Memory B cell (primary cell): Measurements from ENCODE around the gene MTCH2.
"Not testable (repeated sequence)": the region's sequence is repeated elsewhere in the genome, so short reads cannot be mapped to it uniquely, and the experiment has no call there.

ENCODE experiments used
- ATAC-seq: fragments of 150-1000 bp; cut with Tn5 transposase; 2 replicates; pipeline ENCODE4 v1.10.0; 2021; ENCODE audit warnings: low read depth, mild to moderate bottlenecking, moderate library complexity
- DNase-seq, 2 donors: peaks; one replicate each; pipeline ENCODE4 v3.0.0; 2022; ENCODE audit warnings: low spot score in 2 of 2
- H3K27ac Mint-ChIP-seq: one replicate; pipeline ENCODE4 v1.8.0; 2022; ENCODE audit warnings: mild to moderate bottlenecking, moderate library complexity, mixed read lengths
- H3K27me3 Mint-ChIP-seq: one replicate; pipeline ENCODE4 v1.8.0; 2022; ENCODE audit warnings: mixed read lengths
- H3K36me3 Mint-ChIP-seq: one replicate; pipeline ENCODE4 v1.8.0; 2022; ENCODE audit warnings: mild to moderate bottlenecking, mixed read lengths
- H3K4me1 Mint-ChIP-seq: one replicate; pipeline ENCODE4 v1.8.0; 2022; ENCODE audit warnings: mixed read lengths
- H3K4me3 Mint-ChIP-seq: one replicate; pipeline ENCODE4 v1.8.0; 2022; ENCODE audit warnings: mild to moderate bottlenecking, moderate library complexity, mixed read lengths
- H3K9me3 Mint-ChIP-seq: one replicate; pipeline ENCODE4 v1.8.0; 2022; ENCODE audit warnings: mixed read lengths

The MTCH2 gene

GRCh38 chr11:47642099-47642855 lies at the start of gene MTCH2:
Gene MTCH2, minus strand, starts transcription at chr11:47642559. Its CDS starts 94 bp downstream, at chr11:47642465.
- Mint-ChIP-seq H3K4me3 (peak within 1 kb of the TSS; percentile 99), H3K36me3 (peaks cover 7% of the 10 kb centered on the region), H3K4me1 (peaks cover 7% of the 10 kb centered on the region), H3K27ac (peak within 1 kb of the TSS; percentile 95), H3K27me3 (no peaks in the 10 kb centered on the region), H3K9me3 (no peaks in the 10 kb centered on the region)
- peak; percentile 85 for ATAC-seq
- peak; percentile 93 to 97 for DNase-seq

DNA sequence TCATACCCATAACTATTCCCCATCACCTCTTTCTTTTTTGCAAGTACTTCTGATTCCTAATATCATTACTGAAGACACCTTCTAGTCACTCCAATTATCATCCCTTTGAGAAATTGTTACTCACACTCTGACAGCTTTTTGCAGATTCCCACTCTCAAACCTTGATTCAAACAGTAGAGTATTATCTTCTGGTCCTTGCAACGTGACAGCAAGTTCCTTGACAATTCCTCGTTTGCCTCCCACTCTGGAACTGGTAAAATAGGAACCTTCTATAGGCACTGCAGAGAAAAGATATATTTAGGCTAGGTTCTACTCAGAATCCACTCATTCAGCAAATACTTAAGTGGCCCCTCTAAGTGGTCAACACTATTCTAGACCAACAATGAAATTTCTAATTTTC lies 49.6 kb upstream of the MTCH2 start:
- Mint-ChIP-seq H3K4me3 (no peak overlapping the region), H3K4me1 (no peaks in the 10 kb centered on the region), H3K27ac (no peak overlapping the region), H3K36me3 (peaks cover 1% of the 10 kb centered on the region), H3K27me3 (no peaks in the 10 kb centered on the region), H3K9me3 (peaks cover 1% of the 10 kb centered on the region)
- DNase-seq (no peak), ATAC-seq (no peak)

DNA sequence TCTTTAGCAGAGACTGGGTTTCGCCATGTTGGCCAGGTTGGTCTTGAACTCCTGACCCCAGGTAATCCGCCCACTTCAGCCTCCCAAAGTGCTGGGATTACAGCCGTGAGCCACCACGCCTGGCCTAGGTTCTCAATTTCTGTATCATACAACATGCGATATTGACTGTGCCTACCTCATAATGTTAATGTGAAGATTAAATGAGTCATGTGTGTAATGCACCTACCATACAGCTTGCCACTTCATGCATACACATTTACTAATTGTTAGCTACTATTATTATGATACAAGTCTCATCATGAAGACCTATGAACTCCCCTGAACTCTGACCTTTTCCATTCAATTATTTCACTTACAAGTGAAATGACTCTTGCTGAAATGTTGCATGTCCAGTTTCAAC lies 47.1 kb upstream of the MTCH2 start:
- no peak overlapping the region for H3K27ac Mint-ChIP-seq
- H3K4me3 Mint-ChIP-seq, result no peak overlapping the region
- H3K27me3 Mint-ChIP-seq, result no peaks in the 10 kb centered on the region
- H3K4me1 Mint-ChIP-seq, result no peaks in the 10 kb centered on the region
- ATAC-seq (no peak), DNase-seq (no peak)
- peaks cover 1% of the 10 kb centered on the region for H3K9me3 Mint-ChIP-seq
- peaks cover 1% of the 10 kb centered on the region for H3K36me3 Mint-ChIP-seq

DNA sequence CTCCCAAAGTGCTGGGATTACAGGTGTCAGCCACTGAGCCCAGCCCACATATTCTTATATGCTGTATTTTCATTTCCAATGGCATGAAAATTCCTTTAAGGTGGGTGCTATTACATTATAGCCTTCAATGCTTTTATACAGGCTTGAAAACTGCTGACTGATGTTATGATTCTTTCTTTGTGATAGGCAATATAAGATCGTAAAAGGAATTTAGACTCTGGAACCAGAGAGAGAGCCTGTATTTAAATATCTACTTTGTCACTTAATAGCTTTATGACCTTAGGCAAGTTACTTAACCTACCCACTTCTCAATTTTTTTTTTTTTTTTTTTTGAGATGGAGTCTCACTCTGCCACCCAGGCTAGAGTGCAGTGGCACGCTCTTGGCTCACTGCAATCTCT lies 46.6 kb upstream of the MTCH2 start:
- H3K4me1 Mint-ChIP-seq, result no peaks in the 10 kb centered on the region
- H3K9me3 Mint-ChIP-seq, result peaks cover 1% of the 10 kb centered on the region
- DNase-seq (no peak), ATAC-seq (no peak)
- H3K4me3 Mint-ChIP-seq, result no peak overlapping the region
- H3K27ac Mint-ChIP-seq, result no peak overlapping the region
- no peaks in the 10 kb centered on the region for H3K27me3 Mint-ChIP-seq
- peaks cover 1% of the 10 kb centered on the region for H3K36me3 Mint-ChIP-seq

GRCh38 chr11:47688111-47688510 lies 45.8 kb upstream of the MTCH2 start:
- H3K27me3 Mint-ChIP-seq, result no peaks in the 10 kb centered on the region
- H3K36me3 Mint-ChIP-seq, result peaks cover 1% of the 10 kb centered on the region
- H3K4me1 Mint-ChIP-seq, result no peaks in the 10 kb centered on the region
- H3K9me3 Mint-ChIP-seq, result peaks cover 1% of the 10 kb centered on the region
- H3K27ac Mint-ChIP-seq, result no peak overlapping the region
- ATAC-seq, result no peak
- no peak for DNase-seq
- H3K4me3 Mint-ChIP-seq, result no peak overlapping the region

DNA sequence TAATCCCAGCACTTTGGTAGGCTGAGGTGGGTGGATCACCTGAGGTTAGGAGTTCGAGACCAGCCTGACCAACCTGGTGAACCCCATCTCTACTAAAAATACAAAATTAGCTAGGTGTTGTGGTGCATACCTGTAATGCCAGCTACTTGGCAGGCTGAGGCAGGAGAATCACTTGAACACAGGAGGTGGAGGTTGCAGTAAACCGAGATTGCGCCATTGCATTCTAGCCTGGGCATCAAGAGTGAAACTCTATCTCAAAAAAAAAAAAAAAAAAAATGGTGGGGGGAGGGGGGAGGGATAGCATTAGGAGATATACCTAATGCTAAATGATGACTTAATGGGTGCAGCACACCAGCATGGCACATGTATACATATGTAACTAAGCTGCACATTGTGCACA lies 44.3 kb upstream of the MTCH2 start:
- not testable (repeated sequence) for H3K4me1 Mint-ChIP-seq, H3K27me3 Mint-ChIP-seq, H3K9me3 Mint-ChIP-seq, H3K36me3 Mint-ChIP-seq, DNase-seq, H3K4me3 Mint-ChIP-seq, H3K27ac Mint-ChIP-seq, ATAC-seq

DNA sequence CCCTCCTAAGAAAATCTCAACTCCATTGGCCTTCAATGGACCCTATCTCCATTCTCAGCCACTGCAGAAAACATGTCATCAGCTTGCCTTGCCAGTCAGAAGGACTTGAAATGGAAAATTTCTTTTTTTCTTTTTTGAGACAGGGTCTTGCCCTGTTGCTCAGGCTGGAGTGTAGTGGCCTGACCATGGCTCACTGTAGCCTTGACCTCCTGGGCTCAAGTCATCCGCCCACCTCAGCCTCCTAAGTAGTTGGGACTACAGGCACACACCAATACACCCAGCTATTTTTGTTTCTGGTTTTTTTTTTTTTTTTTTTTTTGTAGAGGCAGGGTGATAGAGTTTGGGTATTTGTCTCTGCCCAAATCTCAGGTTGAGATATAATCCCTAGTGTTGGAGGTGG lies 43.8 kb upstream of the MTCH2 start:
- ATAC-seq, result no peak
- H3K27me3 Mint-ChIP-seq, result no peaks in the 10 kb centered on the region
- H3K4me3 Mint-ChIP-seq, result no peak overlapping the region
- peaks cover 6% of the 10 kb centered on the region for H3K4me1 Mint-ChIP-seq
- peaks cover 1% of the 10 kb centered on the region for H3K9me3 Mint-ChIP-seq
- peaks cover 1% of the 10 kb centered on the region for H3K36me3 Mint-ChIP-seq
- H3K27ac Mint-ChIP-seq, result no peak overlapping the region
- no peak for DNase-seq

DNA sequence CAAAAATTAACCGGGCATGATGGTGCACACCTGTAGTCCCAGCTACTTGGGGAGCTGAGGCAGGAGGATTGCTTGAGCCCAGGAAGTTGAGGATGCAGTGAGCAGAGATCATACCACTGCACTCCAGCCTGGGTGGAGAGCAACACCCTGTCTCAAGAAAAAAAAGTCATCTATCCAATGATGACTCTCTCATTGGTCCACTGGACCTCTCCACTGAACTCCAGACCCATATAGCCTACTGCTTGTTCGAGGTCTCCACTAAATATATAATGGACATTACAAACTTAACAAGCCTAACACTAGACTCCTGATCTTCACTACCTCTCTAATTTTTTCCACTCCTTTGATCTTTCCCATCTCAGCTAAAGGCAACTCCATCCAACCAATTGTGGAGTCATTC lies 33.5 kb upstream of the MTCH2 start:
- Mint-ChIP-seq H3K9me3 (no peaks in the 10 kb centered on the region), H3K36me3 (no peaks in the 10 kb centered on the region), H3K27ac (no peak overlapping the region), H3K4me1 (no peaks in the 10 kb centered on the region), H3K27me3 (no peaks in the 10 kb centered on the region), H3K4me3 (no peak overlapping the region)
- no peak for DNase-seq
- no peak for ATAC-seq

GRCh38 chr11:47672283-47672730 lies 29.9 kb upstream of the MTCH2 start:
- H3K27ac Mint-ChIP-seq, result no peak overlapping the region
- no peaks in the 10 kb centered on the region for H3K27me3 Mint-ChIP-seq
- H3K4me3 Mint-ChIP-seq, result no peak overlapping the region
- H3K36me3 Mint-ChIP-seq, result peaks cover 2% of the 10 kb centered on the region
- no peaks in the 10 kb centered on the region for H3K9me3 Mint-ChIP-seq
- no peaks in the 10 kb centered on the region for H3K4me1 Mint-ChIP-seq
- no peak for ATAC-seq
- DNase-seq, result no peak

DNA sequence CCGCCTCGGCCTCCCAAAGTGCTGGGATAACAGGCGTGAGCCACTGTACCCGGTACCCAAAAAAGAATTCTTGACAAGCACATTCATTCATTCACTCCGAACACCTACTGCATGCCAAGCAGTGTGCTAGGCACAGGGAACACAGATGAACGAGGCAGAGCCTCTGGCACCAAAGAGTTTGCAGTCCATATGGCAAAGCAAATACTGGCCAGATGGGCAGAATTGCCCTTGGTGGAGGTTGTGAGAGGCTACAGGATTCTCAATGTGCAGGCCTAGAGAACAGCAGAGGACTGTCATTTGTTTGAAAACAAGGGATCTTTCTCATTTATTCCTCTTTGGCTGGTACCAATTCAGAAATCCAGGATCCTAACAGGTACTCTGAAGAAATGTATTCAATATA lies 27.5 kb upstream of the MTCH2 start:
- no peak for DNase-seq
- Mint-ChIP-seq H3K27ac (no peak overlapping the region), H3K9me3 (no peaks in the 10 kb centered on the region)

GRCh38 chr11:47668665-47669064 lies 26.3 kb upstream of the MTCH2 start:
- Mint-ChIP-seq H3K27ac (no peak overlapping the region), H3K9me3 (no peaks in the 10 kb centered on the region), H3K36me3 (peaks cover 2% of the 10 kb centered on the region), H3K27me3 (no peaks in the 10 kb centered on the region), H3K4me3 (no peak overlapping the region), H3K4me1 (no peaks in the 10 kb centered on the region)
- no peak for DNase-seq
- ATAC-seq, result no peak

More for the DNA sequence above, 27.5 kb upstream of the MTCH2 start:
- Mint-ChIP-seq H3K4me3 (no peak overlapping the region), H3K36me3 (peaks cover 2% of the 10 kb centered on the region), H3K4me1 (no peaks in the 10 kb centered on the region), H3K27me3 (no peaks in the 10 kb centered on the region)
- no peak for ATAC-seq

DNA sequence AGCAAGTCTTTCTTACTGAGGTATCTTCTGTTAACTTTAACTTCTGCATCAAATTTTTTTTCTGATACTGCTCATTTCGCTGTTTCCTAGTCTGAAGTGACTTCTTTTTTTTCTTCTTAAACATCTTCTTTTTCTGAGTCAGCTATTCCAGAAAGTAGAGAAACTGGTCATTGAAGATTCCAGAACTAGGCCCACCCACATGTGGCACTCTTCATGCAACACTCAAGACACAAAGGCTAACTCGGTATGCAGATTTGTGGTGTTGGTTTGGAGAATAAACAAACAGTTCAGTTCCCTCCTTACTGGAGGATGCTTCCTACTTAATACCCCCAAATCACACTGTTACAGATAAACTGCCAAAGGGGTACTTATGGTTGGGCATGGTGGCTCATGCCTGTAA lies 25.2 kb upstream of the MTCH2 start:
- peaks cover 3% of the 10 kb centered on the region for H3K4me1 Mint-ChIP-seq
- DNase-seq (no peak), ATAC-seq (no peak)
- peaks cover 2% of the 10 kb centered on the region for H3K36me3 Mint-ChIP-seq
- no peaks in the 10 kb centered on the region for H3K27me3 Mint-ChIP-seq
- H3K27ac Mint-ChIP-seq, result no peak overlapping the region
- H3K4me3 Mint-ChIP-seq, result no peak overlapping the region
- no peaks in the 10 kb centered on the region for H3K9me3 Mint-ChIP-seq

GRCh38 chr11:47667135-47667534 lies 24.8 kb upstream of the MTCH2 start:
- Mint-ChIP-seq H3K27ac (no peak overlapping the region), H3K9me3 (no peaks in the 10 kb centered on the region)
- no peak for DNase-seq

GRCh38 chr11:47664936-47665335 lies 22.6 kb upstream of the MTCH2 start:
- H3K9me3 Mint-ChIP-seq, H3K4me3 Mint-ChIP-seq, ATAC-seq, H3K4me1 Mint-ChIP-seq, H3K27me3 Mint-ChIP-seq, H3K36me3 Mint-ChIP-seq, DNase-seq, H3K27ac Mint-ChIP-seq: not testable (repeated sequence)

More at GRCh38 chr11:47667135-47667534, 24.8 kb upstream of the MTCH2 start:
- peaks cover 3% of the 10 kb centered on the region for H3K4me1 Mint-ChIP-seq
- no peaks in the 10 kb centered on the region for H3K27me3 Mint-ChIP-seq
- ATAC-seq, result no peak
- H3K36me3 Mint-ChIP-seq, result peaks cover 2% of the 10 kb centered on the region
- H3K4me3 Mint-ChIP-seq, result no peak overlapping the region

DNA sequence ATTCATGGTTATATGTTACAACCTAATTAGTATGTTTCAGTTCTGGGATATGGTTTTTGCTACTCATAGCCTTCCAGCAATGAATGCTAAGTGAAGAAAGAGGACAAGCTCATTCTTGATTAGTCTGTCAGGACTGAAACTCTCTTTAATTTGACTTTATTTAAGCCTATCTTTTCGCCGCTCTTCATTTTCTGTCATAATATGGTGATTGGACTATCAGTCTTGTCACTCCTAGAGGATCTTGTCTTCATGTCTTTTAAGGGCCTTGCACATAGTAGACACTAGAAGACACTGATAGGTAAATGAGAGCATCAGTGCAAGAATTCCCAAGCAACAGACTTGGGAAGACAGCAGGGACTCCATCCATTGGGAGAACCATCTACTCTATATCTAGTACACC lies 18.9 kb upstream of the MTCH2 start:
- Mint-ChIP-seq H3K27me3 (peaks cover 4% of the 10 kb centered on the region), H3K4me3 (no peak overlapping the region), H3K36me3 (no peaks in the 10 kb centered on the region), H3K4me1 (peaks cover 3% of the 10 kb centered on the region), H3K9me3 (no peaks in the 10 kb centered on the region), H3K27ac (no peak overlapping the region)
- ATAC-seq (no peak), DNase-seq (no peak)
